SK-N-SH (cell line): ENCODE measurements around the gene PCSK7.

Experiments
- CHD2 ChIP-seq: fragments of 150-350 bp; IDR thresholded peaks from 2 replicates; pipeline ENCODE4 v1.6.1; 2018; ENCODE audit warnings: low read length; ENCODE audit not compliant: partially characterized antibody
- FOXM1 ChIP-seq: IDR thresholded peaks from 2 replicates; pipeline ENCODE4 v1.4.0; 2012; ENCODE audit warnings: low read depth, mild to moderate bottlenecking
- JUND ChIP-seq: IDR thresholded peaks from 2 replicates; pipeline ENCODE4 v1.4.0; 2012
- MXI1 ChIP-seq: IDR thresholded peaks from 2 replicates; pipeline ENCODE4 v1.6.1; 2012; ENCODE audit warnings: mild to moderate bottlenecking, low read depth, low read length, improper control_type of control experiment

DNA sequence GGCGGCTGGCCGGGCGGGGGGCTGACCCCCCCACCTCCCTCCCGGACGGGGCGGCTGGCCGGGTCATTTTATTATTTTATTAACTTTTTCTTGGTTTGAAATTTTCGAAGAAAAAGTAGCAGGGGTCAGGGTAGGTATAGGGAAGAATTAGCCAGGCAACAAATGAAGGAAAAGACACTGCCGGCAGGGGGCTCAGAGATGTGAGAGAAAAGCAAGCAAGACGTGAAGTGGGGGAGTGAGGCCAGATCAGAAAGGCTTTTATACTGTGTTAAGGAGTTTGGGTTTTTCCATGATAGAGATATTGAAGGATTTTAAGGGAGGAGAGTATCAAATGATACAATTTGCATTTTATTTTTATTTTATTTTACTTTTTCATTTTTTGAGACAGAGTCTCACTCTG, 19.6 kb upstream of the PCSK7 start:
- TF ChIP-seq CHD2, result no peak
- no peak for TF ChIP-seq MXI1
- TF ChIP-seq FOXM1, result no peak
- no peak for TF ChIP-seq JUND
